HepG2 (cell line): ENCODE data around the gene MST1.

Experiments used
- CAMTA2 ChIP-seq: sonication (generic); formaldehyde crosslinking; IDR thresholded peaks from 2 replicates; pipeline ENCODE4 v1.4.0; 2020; ENCODE audit warnings: mild to moderate bottlenecking, missing genetic modification reagents, borderline replicate concordance
- CEBPG ChIP-seq: IDR thresholded peaks from 2 replicates; pipeline ENCODE4 v1.6.1; 2016
- SMAD1 ChIP-seq: sonication (generic); formaldehyde crosslinking; IDR thresholded peaks from 2 replicates; pipeline ENCODE4 v1.4.0; 2020; ENCODE audit warnings: missing genetic modification reagents, low read depth, mild to moderate bottlenecking, borderline replicate concordance
- SMC3 ChIP-seq: IDR thresholded peaks from 2 replicates; pipeline ENCODE4 v1.6.1; 2011; ENCODE audit warnings: low read length, improper control_type of control experiment
- THYN1 ChIP-seq: sonication (generic); formaldehyde crosslinking; IDR thresholded peaks from 2 replicates; pipeline ENCODE4 v1.8.1; 2023; ENCODE audit warnings: low read depth, mild to moderate bottlenecking, moderate library complexity, missing genetic modification reagents, borderline replicate concordance
- ZNF138 ChIP-seq: sonication (generic); formaldehyde crosslinking; IDR thresholded peaks from 2 replicates; pipeline ENCODE4 v1.5.0; 2020; ENCODE audit warnings: mild to moderate bottlenecking, low read depth, missing genetic modification reagents
- TF ChIP-seq, protein P1 (sequence below): sonication (generic); formaldehyde crosslinking; IDR thresholded peaks from 2 replicates; pipeline ENCODE4 v1.5.0; 2020; ENCODE audit warnings: mild to moderate bottlenecking, missing genetic modification reagents, moderate library complexity
- TF ChIP-seq, protein P2 (sequence below): IDR thresholded peaks from 2 replicates; pipeline ENCODE4 v1.6.1; 2016; ENCODE audit warnings: missing compliant biosample characterization, missing genetic modification reagents, borderline replicate concordance

DNA sequence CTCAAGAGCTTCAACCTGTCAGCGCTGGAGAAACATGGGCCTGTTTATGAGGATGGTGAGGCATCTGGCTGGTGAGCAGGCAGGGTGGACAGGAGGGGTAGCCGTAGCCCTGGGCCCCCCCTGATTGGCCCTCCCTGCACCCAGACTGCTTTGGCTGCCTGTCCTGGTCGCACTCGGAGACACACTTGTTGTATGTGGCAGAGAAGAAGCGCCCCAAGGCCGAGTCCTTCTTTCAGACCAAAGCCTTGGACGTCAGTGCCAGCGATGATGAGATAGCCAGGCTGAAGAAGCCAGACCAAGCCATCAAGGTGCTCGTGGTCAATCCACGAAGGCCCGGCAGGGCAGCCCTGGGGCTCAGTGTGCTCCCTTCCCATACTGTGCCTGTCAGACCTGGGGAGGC, 13.4 kb downstream of the MST1 start:
- TF ChIP-seq CAMTA2 (CRISPR knock-in tag) (no peak), ZNF138 (CRISPR knock-in tag) (no peak), SMAD1 (CRISPR knock-in tag) (no peak), SMC3 (no peak), THYN1 (CRISPR knock-in tag) (no peak), CEBPG (CRISPR knock-in tag) (no peak)
- TF ChIP-seq, protein P1, sequence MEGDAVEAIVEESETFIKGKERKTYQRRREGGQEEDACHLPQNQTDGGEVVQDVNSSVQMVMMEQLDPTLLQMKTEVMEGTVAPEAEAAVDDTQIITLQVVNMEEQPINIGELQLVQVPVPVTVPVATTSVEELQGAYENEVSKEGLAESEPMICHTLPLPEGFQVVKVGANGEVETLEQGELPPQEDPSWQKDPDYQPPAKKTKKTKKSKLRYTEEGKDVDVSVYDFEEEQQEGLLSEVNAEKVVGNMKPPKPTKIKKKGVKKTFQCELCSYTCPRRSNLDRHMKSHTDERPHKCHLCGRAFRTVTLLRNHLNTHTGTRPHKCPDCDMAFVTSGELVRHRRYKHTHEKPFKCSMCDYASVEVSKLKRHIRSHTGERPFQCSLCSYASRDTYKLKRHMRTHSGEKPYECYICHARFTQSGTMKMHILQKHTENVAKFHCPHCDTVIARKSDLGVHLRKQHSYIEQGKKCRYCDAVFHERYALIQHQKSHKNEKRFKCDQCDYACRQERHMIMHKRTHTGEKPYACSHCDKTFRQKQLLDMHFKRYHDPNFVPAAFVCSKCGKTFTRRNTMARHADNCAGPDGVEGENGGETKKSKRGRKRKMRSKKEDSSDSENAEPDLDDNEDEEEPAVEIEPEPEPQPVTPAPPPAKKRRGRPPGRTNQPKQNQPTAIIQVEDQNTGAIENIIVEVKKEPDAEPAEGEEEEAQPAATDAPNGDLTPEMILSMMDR = no peak
- TF ChIP-seq, protein P2, sequence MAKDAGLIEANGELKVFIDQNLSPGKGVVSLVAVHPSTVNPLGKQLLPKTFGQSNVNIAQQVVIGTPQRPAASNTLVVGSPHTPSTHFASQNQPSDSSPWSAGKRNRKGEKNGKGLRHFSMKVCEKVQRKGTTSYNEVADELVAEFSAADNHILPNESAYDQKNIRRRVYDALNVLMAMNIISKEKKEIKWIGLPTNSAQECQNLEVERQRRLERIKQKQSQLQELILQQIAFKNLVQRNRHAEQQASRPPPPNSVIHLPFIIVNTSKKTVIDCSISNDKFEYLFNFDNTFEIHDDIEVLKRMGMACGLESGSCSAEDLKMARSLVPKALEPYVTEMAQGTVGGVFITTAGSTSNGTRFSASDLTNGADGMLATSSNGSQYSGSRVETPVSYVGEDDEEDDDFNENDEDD = no peak
